Tibial artery (tissue), 4 donors: ENCODE data around the gene ADAMTS16.
"Not testable (repeated sequence)": the region's sequence is repeated elsewhere in the genome, so short reads cannot be mapped to it uniquely, and the experiment has no call there.

Experiments used
- DNase-seq, 2 donors: peaks; one replicate each; pipeline ENCODE4 v3.0.0-alpha.2; 2019
- H3K27ac ChIP-seq, 2 donors: fragments of 200-600 bp; sonication (generic) in 1 of 2; 1 replicate in 1 of 2; 2 replicates in 1 of 2; pipeline ENCODE4 v1.5.1; 2018 to 2019; ENCODE audit warnings: mild to moderate bottlenecking in 1 of 2
- H3K27me3 ChIP-seq, 2 donors: fragments of 200-600 bp; sonication (generic) in 1 of 2; one replicate each; pipeline versions ENCODE4 v1.5.1 to v1.6.0; 2016 to 2019
- H3K36me3 ChIP-seq, 3 donors: fragments of 200-600 bp; sonication (generic) in 2 of 3; one replicate each; pipeline ENCODE4 v1.5.1; 2016 to 2019; ENCODE audit warnings: mild to moderate bottlenecking in 2 of 3
- H3K4me1 ChIP-seq, 4 donors: fragments of 200-600 bp; sonication (generic) in 2 of 4; 1 replicate in 3 of 4; 2 replicates in 1 of 4; pipeline ENCODE4 v1.5.1; 2016 to 2019
- H3K4me3 ChIP-seq, 2 donors: fragments of 200-600 bp; sonication (generic) in 1 of 2; 1 replicate in 1 of 2; 2 replicates in 1 of 2; pipeline ENCODE4 v1.5.1; 2018 to 2019; ENCODE audit warnings: mild to moderate bottlenecking in 2 of 2
- H3K9me3 ChIP-seq, 3 donors: fragments of 200-600 bp; sonication (generic) in 1 of 3; one replicate each; pipeline ENCODE4 v1.5.1; 2016 to 2019
- CTCF ChIP-seq, 2 experiments: fragments of 200-600 bp in 1 of 2; fragments of 450-650 bp in 1 of 2; IDR thresholded peaks; one replicate each; pipeline ENCODE4 v1.5.1; 2017 to 2019; ENCODE audit warnings: antibody characterized with exemption in 2 of 2, mild to moderate bottlenecking in 1 of 2, moderate library complexity in 1 of 2
- intact Hi-C: fragments of 100-400 bp; cut with DNase I; formaldehyde crosslinking; loops from one replicate; pipeline ENCODE4 v1.15.0; 2023; ENCODE audit warnings: low total_unique reads

Gene ADAMTS16

DNA sequence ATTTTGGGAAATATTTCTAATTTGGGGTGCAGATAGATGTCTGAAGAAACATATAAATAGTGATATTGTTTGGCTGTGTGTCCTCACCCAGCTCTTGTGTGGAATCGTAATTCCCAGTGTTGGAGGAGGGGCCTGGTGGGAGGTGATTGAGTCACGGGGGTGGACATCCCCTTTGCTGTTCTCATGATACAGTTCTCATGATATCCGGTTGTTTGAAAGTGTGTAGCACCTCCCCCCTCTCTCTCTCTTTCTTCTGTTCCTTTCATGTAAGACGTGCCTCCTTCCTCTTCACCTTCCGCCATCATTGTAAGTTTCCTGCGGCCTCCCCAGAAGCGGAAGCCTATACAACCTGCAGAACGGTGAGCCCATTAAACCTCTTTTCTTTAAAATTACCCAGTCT lies 11.4 kb upstream of the ADAMTS16 start:
- intact Hi-C loops, result no loop called here
- H3K9me3 ChIP-seq, result no peaks in the 10 kb centered on the region
- H3K4me3 ChIP-seq, result no peak overlapping the region
- no peak for TF ChIP-seq CTCF (IDR thresholded peaks at IDR 0.05)
- DNase-seq, result no peak
- no peak overlapping the region for H3K27ac ChIP-seq
- H3K4me1 ChIP-seq, result no peaks in the 10 kb centered on the region
- no peaks in the 10 kb centered on the region for H3K27me3 ChIP-seq
- no peaks in the 10 kb centered on the region for H3K36me3 ChIP-seq

DNA sequence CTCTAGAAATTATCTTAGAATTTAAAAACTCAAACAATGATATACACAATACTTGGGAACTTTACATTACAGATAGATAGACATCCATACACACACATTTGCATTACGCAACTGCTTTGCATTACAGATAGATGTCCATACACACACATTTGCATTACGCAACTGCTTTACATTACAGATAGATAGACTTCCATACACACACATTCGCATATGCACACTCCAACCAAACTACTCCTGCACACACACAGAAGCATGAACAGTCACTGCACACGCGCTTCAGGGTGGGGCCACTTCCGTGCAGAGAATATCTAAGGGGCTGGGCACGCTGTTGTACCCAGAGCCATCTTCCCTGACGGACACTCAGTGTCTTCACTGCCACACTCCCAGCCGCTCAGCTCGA lies 7.9 kb upstream of the ADAMTS16 start:
- TF ChIP-seq CTCF (IDR thresholded peaks at IDR 0.05), result no peak
- no peaks in the 10 kb centered on the region for H3K9me3 ChIP-seq
- H3K4me3 ChIP-seq, result no peak overlapping the region
- no peaks in the 10 kb centered on the region for H3K27me3 ChIP-seq
- H3K36me3 ChIP-seq, result no peaks in the 10 kb centered on the region
- no peaks in the 10 kb centered on the region for H3K4me1 ChIP-seq
- intact Hi-C loops, result no loop called here
- no peak for DNase-seq
- H3K27ac ChIP-seq, result no peak overlapping the region

DNA sequence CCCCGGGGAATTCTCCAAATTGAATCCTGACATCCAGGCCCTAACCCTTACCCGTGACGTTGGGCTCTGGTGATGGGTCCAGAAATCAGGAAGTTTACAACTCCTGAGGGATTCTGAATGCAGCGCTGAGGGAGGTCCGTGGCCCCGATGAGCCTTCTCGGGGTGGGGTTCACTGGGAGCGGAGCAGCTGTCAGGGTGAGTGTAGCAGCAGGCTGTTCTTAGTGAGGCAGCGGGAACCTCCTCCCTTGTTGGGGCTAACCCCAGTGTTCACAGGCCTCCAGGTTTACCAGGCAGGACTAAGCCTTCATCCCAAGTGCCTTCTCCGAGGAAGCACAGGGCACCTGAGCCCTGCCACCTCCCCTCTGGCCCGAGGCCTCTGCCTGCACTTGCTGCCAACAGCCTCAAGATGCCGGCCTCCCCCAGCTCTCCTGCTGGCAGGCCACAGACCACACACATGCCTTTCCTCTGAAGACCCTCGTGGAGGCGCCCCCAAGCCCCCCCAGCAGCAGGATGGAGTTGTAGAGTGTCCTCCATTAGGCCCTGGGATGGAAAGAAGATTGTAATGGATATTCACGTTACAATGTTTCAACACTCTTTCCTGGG lies 7.3 kb upstream of the ADAMTS16 start:
- intact Hi-C loops, result no loop called here
- Histone ChIP-seq H3K27ac (no peak overlapping the region), H3K4me1 (no peaks in the 10 kb centered on the region), H3K27me3 (no peaks in the 10 kb centered on the region), H3K36me3 (no peaks in the 10 kb centered on the region), H3K4me3 (no peak overlapping the region), H3K9me3 (no peaks in the 10 kb centered on the region)
- DNase-seq, result no peak
- TF ChIP-seq CTCF (IDR thresholded peaks at IDR 0.05), result no peak

GRCh38 chr5:5134107-5134506 lies 6.0 kb upstream of the ADAMTS16 start:
- no peaks in the 10 kb centered on the region for H3K36me3 ChIP-seq
- peaks cover 0 to 3% of the 10 kb centered on the region in 2 donors for H3K27me3 ChIP-seq
- no peak for DNase-seq
- intact Hi-C loops, result no loop called here
- no peak overlapping the region for H3K27ac ChIP-seq
- H3K9me3 ChIP-seq, result no peaks in the 10 kb centered on the region
- H3K4me3 ChIP-seq, result no peak overlapping the region
- H3K4me1 ChIP-seq, result no peaks in the 10 kb centered on the region
- no peak for TF ChIP-seq CTCF (IDR thresholded peaks at IDR 0.05)

DNA sequence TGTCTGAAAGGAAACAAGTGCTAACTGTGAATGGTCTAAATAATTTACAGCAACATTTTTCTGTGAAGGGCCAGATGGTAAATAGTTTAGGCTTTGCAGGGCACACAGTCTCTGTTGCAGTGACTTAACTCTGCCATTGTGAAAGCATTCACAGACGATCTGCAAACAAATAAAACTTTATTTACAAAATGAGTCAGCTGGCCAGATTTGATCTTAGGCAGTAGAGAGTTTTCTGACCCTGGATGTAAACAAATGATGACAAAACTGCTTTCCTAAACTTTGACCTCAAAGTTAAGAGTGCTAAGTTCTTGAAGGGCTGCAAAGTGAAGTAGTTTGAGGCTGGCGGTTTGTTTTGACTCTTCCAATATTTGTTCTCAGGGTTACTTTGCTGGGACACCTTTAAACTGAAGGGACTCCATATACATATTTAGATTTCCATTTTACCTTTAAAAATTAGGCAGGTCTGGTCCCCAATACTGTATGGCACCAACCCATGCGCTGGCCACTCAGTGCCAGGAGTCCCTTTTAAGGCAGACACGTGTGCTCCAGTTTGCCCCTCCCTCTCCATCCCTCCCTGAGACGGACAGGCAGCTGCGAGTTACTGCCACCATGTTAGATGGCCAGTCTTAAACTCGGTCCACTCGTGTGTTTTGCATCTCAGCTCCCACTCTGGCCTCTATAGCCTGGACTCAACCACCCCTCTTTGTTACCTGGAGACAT lies 4.0 kb upstream of the ADAMTS16 start:
- Histone ChIP-seq H3K27ac (no peak overlapping the region), H3K36me3 (no peaks in the 10 kb centered on the region), H3K27me3 (peaks cover 0 to 23% of the 10 kb centered on the region in 2 donors), H3K4me1 (peaks cover 0 to 18% (median 16%) of the 10 kb centered on the region in 4 donors), H3K9me3 (no peaks in the 10 kb centered on the region), H3K4me3 (no peak overlapping the region)
- no peak for DNase-seq
- intact Hi-C loops, result no loop called here
- no peak for TF ChIP-seq CTCF (IDR thresholded peaks at IDR 0.05)

DNA sequence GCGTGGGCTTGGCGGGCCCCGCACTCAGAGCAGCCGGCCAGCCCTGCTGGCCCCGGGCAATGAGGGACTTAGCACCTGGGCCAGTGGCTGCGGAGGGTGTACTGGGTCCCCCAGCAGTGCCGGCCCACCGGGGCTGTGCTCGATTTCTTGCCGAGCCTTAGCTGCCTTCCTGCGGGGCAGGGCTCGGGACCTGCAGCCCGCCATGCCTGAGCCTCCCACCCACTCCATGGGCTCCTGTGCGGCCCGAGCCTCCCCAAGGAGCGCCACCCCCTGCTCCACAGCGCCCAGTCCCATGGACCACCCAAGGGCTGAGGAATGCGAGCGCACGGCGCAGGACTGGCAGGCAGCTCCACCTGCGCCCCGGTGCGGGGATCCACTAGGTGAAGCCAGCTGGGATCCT lies 2.3 kb upstream of the ADAMTS16 start:
- H3K36me3 ChIP-seq, DNase-seq, H3K9me3 ChIP-seq, intact Hi-C loops, H3K27ac ChIP-seq, H3K4me3 ChIP-seq: not testable (repeated sequence)
- Histone ChIP-seq H3K27me3 (peaks cover 0 to 30% of the 10 kb centered on the region in 2 donors), H3K4me1 (peaks cover 0 to 22% (median 20%) of the 10 kb centered on the region in 4 donors)
